Measurements from ENCODE around the gene ATXN7L1. TPM values are rescaled to one million over a fixed set of nuclear protein-coding genes. Genes with fewer than 3 reads are reported as not detected.

ATXN7L1 gene
- total RNA-seq, 1 donor from 2014 or later: 2.3 TPM

GRCh38 chr7:105911961-105912575 lies 35.7 kb upstream of the ATXN7L1 start:
- no peak overlapping the region for H3K4me3 ChIP-seq (ENCODE audit: low read depth, low read length)
- no peak for TF ChIP-seq CTCF (conservative IDR thresholded peaks at IDR 0.05; ENCODE audit: low read depth, low read length)
- no peak for DNase-seq (ENCODE audit: low read depth)

DNA sequence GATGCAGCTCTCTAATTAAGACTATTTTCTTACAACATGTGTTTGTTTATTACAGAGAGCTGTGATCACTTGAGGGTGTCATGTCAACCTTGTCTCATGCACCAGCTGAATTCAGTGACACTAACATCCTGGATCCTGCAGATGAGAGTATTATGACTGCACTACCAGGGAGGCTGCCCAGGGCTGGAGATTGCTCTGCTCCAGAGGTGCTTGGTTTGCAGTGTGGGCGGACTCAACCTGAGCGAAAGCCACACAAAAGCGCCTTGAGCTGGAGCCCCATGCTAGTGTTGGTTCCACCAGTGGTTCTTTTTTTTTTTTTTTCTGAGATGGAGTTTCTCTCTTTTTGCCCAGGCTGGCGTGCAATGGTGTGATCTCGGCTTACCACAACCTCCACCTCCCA lies 33.8 kb upstream of the ATXN7L1 start:
- no peak for TF ChIP-seq CTCF (conservative IDR thresholded peaks at IDR 0.05; ENCODE audit: low read depth, low read length)
- no peak for DNase-seq (ENCODE audit: low read depth)

GRCh38 chr7:105909742-105910141 lies 33.3 kb upstream of the ATXN7L1 start:
- no peak for DNase-seq (ENCODE audit: low read depth)
- no peak for TF ChIP-seq CTCF (conservative IDR thresholded peaks at IDR 0.05; ENCODE audit: low read depth, low read length)
- H3K4me3 ChIP-seq (ENCODE audit: low read depth, low read length): no peak overlapping the region

More for the DNA sequence above, 33.8 kb upstream of the ATXN7L1 start:
- no peak overlapping the region for H3K4me3 ChIP-seq (ENCODE audit: low read depth, low read length)

DNA sequence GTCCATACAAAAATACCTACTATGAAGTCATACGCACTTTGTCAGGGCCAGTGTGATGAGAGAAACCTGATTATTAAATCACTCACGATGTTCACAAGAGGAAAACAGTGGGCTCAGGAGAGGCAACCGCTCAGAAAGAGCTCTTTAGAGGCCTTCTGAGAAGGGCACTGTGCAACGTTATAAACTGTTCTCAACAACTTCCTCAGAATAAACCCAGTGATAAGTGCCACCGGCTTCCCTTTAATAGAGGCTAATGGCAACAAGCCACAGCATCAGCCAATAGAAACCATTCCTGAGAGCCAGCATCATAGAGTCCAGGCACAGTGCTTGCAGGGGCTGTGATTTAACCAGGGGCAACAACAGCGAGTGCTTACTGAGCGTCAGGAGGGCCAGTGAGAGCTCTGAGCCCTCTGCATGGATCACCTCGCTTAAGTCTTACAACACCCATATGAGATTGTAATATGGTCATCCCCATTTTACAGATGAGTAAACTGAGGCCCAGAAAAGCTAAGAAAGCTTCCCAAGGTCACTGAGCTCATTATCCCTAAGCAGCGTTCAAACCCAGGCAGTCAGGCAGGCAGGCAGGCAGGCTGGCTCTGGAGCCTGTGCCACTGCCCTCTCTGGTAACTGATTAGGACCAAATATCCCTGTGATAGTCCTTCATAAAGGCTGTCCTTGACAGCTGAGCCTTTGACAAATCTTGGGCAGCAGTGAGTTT lies 30.9 kb upstream of the ATXN7L1 start:
- TF ChIP-seq CTCF (conservative IDR thresholded peaks at IDR 0.05; ENCODE audit: low read depth, low read length): no peak
- no peak overlapping the region for H3K4me3 ChIP-seq (ENCODE audit: low read depth, low read length)
- DNase-seq (ENCODE audit: low read depth): no peak

GRCh38 chr7:105906695-105907094 lies 30.3 kb upstream of the ATXN7L1 start:
- H3K4me3 ChIP-seq (ENCODE audit: low read depth, low read length): no peak overlapping the region
- DNase-seq (ENCODE audit: low read depth): no peak
- no peak for TF ChIP-seq CTCF (conservative IDR thresholded peaks at IDR 0.05; ENCODE audit: low read depth, low read length)

- no peak overlapping the region for H3K4me3 ChIP-seq (ENCODE audit: low read depth, low read length)
- DNase-seq (ENCODE audit: low read depth): no peak
- no peak for TF ChIP-seq CTCF (conservative IDR thresholded peaks at IDR 0.05; ENCODE audit: low read depth, low read length)
These were observed 29.6 kb upstream of the ATXN7L1 start for GRCh38 chr7:105905910-105906568.

All from epithelial cell of proximal tubule (primary cell).